ENCODE measurements around the gene KANK2.

GRCh38 chr19:11190501-11190900 lies 6.8 kb downstream of the KANK2 start:
- TF ChIP-seq CTCF (IDR thresholded peaks at IDR 0.05) (no peak), POLR2A (IDR thresholded peaks at IDR 0.05) (no peak)
